ENCODE results near the gene OTOP1.
"Not testable (repeated sequence)": the region's sequence is repeated elsewhere in the genome, so short reads cannot be mapped to it uniquely, and the experiment has no call there.

OTOP1 gene

DNA sequence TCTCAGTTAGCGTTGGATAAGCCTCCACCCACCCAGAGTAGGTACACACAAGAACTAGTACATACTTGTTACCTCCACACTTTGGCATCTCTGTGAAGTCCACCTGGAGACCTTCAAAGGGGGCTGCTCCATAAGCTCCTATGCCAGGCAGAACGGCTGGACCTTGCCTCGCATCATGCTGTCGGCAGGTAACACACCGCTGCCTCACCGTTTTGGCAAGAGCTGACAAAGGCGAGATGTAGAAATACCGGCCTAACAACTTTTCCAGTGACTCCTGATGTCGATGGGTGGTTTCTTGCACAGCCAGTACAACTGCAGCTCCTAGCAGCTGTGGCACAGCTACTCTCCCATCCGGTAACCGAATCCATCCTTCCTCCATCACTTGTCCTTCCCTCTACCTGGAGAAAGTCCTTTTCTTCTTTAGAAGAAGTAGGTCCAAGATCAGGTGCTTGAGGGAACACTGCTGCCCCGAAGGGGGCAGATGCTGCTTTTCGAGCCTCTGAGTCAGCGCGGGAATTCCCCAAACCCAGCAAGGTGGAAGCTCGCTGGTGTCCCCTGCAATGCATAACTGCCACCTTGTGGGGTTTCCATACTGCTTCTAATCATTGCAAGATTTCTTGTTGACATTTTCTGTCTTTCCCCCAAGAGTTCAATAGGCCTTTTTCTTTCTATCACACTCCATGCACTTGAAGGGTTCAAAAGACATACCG lies 65.6 kb downstream of the OTOP1 start:
- peak; percentile 18 for DNase-seq

- not testable (repeated sequence) for DNase-seq
These were observed 81.1 kb downstream of the OTOP1 start for GRCh38 chr4:4145622-4146021.

- not testable (repeated sequence) for DNase-seq
These were observed 83.4 kb downstream of the OTOP1 start for GRCh38 chr4:4143376-4143775.

DNA sequence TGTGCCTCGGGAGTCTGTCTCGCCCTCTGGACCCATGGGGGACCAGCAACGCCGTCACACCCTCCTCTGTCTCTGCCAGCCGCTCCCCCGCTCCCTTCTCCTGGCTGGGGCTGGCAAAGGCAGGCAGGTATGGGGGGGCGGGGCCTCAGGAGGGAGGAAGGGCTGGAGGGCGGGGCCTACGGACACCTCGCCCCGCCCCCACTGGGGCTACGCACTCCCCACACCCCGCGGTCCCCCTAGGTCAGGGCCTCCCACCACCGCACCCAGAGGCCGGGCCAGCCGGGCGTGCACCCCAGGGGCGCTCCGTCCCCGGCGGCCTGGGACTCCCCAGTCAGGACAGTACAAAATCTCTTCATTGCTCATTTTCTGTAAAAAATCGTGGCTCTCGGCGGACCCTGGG lies 84.0 kb downstream of the OTOP1 start:
- not testable (repeated sequence) for DNase-seq

- not testable (repeated sequence) for DNase-seq
These were observed 85.5 kb downstream of the OTOP1 start for GRCh38 chr4:4141186-4141585.
